Ovary (tissue), 3 donors: ENCODE data around the gene LIMCH1.

Source experiments
- EP300 ChIP-seq: sonication (generic); formaldehyde crosslinking; IDR thresholded peaks from one replicate; pipeline ENCODE4 v1.6.1; 2017; ENCODE audit warnings: antibody characterized with exemption
- POLR2A ChIP-seq: fragments of 450-650 bp; IDR thresholded peaks from one replicate; pipeline ENCODE4 v1.6.1; 2017; ENCODE audit warnings: antibody characterized with exemption, mild to moderate bottlenecking, moderate library complexity
- TF ChIP-seq, protein P1 (sequence below), 3 donors: fragments of 450-650 bp in 2 of 3; fragments of 200-600 bp in 1 of 3; IDR thresholded peaks; one replicate each; pipeline versions ENCODE4 v1.5.1 to v1.8.0; 2016 to 2022; ENCODE audit warnings: antibody characterized with exemption in 3 of 3, mild to moderate bottlenecking in 1 of 3
- donor health status: DM: no; HTN: no; CAD: no.

DNA sequence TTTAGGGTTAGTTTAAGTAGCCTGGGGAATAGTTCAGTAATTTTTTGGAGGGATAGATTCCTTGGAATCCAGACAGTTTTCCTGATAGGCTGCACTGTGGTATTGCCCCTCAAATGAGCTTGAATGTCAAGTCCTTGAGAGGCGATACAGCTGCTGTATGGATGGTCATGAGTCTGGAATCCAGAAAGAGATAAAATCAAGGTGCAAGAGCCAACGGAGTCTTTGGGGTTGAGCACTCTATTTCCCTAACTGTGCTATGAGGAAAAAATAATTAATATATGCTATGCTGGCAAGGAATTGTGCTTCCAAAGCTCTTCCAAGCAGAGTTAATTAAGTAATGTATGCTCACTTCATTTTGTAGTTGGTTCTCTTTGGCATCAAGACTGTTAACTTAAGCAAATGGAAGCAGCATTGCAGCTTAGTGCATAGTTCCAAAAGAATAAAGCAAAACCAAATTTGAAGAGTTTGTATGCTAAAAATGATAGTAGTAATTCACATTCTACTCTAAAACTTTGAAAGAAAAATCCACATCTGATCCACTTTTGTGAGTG lies 48.8 kb downstream of the LIMCH1 start:
- TF ChIP-seq, protein P1, sequence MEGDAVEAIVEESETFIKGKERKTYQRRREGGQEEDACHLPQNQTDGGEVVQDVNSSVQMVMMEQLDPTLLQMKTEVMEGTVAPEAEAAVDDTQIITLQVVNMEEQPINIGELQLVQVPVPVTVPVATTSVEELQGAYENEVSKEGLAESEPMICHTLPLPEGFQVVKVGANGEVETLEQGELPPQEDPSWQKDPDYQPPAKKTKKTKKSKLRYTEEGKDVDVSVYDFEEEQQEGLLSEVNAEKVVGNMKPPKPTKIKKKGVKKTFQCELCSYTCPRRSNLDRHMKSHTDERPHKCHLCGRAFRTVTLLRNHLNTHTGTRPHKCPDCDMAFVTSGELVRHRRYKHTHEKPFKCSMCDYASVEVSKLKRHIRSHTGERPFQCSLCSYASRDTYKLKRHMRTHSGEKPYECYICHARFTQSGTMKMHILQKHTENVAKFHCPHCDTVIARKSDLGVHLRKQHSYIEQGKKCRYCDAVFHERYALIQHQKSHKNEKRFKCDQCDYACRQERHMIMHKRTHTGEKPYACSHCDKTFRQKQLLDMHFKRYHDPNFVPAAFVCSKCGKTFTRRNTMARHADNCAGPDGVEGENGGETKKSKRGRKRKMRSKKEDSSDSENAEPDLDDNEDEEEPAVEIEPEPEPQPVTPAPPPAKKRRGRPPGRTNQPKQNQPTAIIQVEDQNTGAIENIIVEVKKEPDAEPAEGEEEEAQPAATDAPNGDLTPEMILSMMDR (IDR thresholded peaks at IDR 0.05) = no peak
- TF ChIP-seq EP300 (no peak), POLR2A (no peak)
